ENCODE measurements around the gene HCRTR2.
"Not testable (repeated sequence)": the region's sequence is repeated elsewhere in the genome, so short reads cannot be mapped to it uniquely, and the experiment has no call there.

The HCRTR2 gene

GRCh38 chr6:55174211-55175026 is at the start of gene HCRTR2:
TSS of gene HCRTR2 (plus strand) at chr6:55174515. CDS start at chr6:55174588, 73 bp downstream.
- in situ Hi-C loops (cut with HindIII; ENCODE audit: low sequenced_read_pairs) = no loop called here

- in situ Hi-C loops (cut with HindIII; ENCODE audit: low sequenced_read_pairs) = no loop called here
These were observed 43.5 kb upstream of the HCRTR2 start for GRCh38 chr6:55130806-55131324.

GRCh38 chr6:55131616-55132015 is 42.7 kb upstream of the HCRTR2 start:
- in situ Hi-C loops (cut with HindIII; ENCODE audit: low sequenced_read_pairs) = no loop called here

- in situ Hi-C loops (cut with HindIII; ENCODE audit: low sequenced_read_pairs) = no loop called here
These were observed 37.4 kb upstream of the HCRTR2 start for GRCh38 chr6:55136916-55137315.

GRCh38 chr6:55137929-55138693 is 36.2 kb upstream of the HCRTR2 start:
- in situ Hi-C loops (cut with HindIII; ENCODE audit: low sequenced_read_pairs) = no loop called here

- in situ Hi-C loops (cut with HindIII; ENCODE audit: low sequenced_read_pairs) = no loop called here
These were observed 32.7 kb upstream of the HCRTR2 start for GRCh38 chr6:55141611-55142010.

GRCh38 chr6:55142610-55143009 is 31.7 kb upstream of the HCRTR2 start:
- in situ Hi-C loops (cut with HindIII; ENCODE audit: low sequenced_read_pairs) = no loop called here

GRCh38 chr6:55153284-55153683 is 21.0 kb upstream of the HCRTR2 start:
- in situ Hi-C loops (cut with HindIII; ENCODE audit: low sequenced_read_pairs) = no loop called here

GRCh38 chr6:55158784-55159183 is 15.5 kb upstream of the HCRTR2 start:
- in situ Hi-C loops (cut with HindIII; ENCODE audit: low sequenced_read_pairs) = not testable (repeated sequence)

GRCh38 chr6:55167860-55168259 is 6.5 kb upstream of the HCRTR2 start:
- in situ Hi-C loops (cut with HindIII; ENCODE audit: low sequenced_read_pairs) = no loop called here

- in situ Hi-C loops (cut with HindIII; ENCODE audit: low sequenced_read_pairs) = no loop called here
These were observed 1.0 kb downstream of the HCRTR2 start for GRCh38 chr6:55175078-55176049.

- in situ Hi-C loops (cut with HindIII; ENCODE audit: low sequenced_read_pairs) = no loop called here
These were observed 2.6 kb downstream of the HCRTR2 start for GRCh38 chr6:55176958-55177357.

GRCh38 chr6:55180258-55180657 is 5.9 kb downstream of the HCRTR2 start:
- in situ Hi-C loops (cut with HindIII; ENCODE audit: low sequenced_read_pairs) = no loop called here

GRCh38 chr6:55182016-55182650 is 7.8 kb downstream of the HCRTR2 start:
- in situ Hi-C loops (cut with HindIII; ENCODE audit: low sequenced_read_pairs) = no loop called here

- in situ Hi-C loops (cut with HindIII; ENCODE audit: low sequenced_read_pairs) = no loop called here
These were observed 10.6 kb downstream of the HCRTR2 start for GRCh38 chr6:55184782-55185530.

- in situ Hi-C loops (cut with HindIII; ENCODE audit: low sequenced_read_pairs) = no loop called here
These were observed 24.4 kb downstream of the HCRTR2 start for GRCh38 chr6:55198715-55199114.

- in situ Hi-C loops (cut with HindIII; ENCODE audit: low sequenced_read_pairs) = no loop called here
These were observed 24.9 kb downstream of the HCRTR2 start for GRCh38 chr6:55199239-55199638.

- in situ Hi-C loops (cut with HindIII; ENCODE audit: low sequenced_read_pairs) = no loop called here
These were observed 34.5 kb downstream of the HCRTR2 start for GRCh38 chr6:55208478-55209458.
